GM23338 (cell line): ENCODE results near the gene EML4. TPM values are rescaled to one million over a fixed set of nuclear protein-coding genes. Genes with fewer than 3 reads are reported as not detected.

Experiments used
- ATAC-seq: fragments of 200-7000 bp; cut with Tn5 transposase; 3 replicates; pipeline ENCODE4 v1.9.1; 2020
- DNase-seq: peaks from one replicate; pipeline ENCODE4 v3.0.0-alpha.2; 2015; ENCODE audit warnings: low spot score
- H2AFZ ChIP-seq: fragments of 200-600 bp; sonication (generic); 2 replicates; pipeline ENCODE4 v1.8.0; 2016; ENCODE audit warnings: antibody characterized with exemption, mild to moderate bottlenecking, moderate library complexity
- H3F3A ChIP-seq: fragments of 200-600 bp; sonication (generic); replicated peaks from 2 replicates; pipeline ENCODE4 v1.8.0; 2017; ENCODE audit warnings: antibody characterized with exemption, mixed run types, low read depth
- H3K27ac ChIP-seq: fragments of 200-600 bp; sonication (generic); 2 replicates; pipeline ENCODE4 v1.6.1; 2016; ENCODE audit warnings: low read depth
- H3K27me3 ChIP-seq: fragments of 200-600 bp; sonication (generic); 2 replicates; pipeline ENCODE4 v1.8.0; 2016; ENCODE audit warnings: mild to moderate bottlenecking, mixed run types, moderate library complexity; ENCODE audit not compliant: insufficient read depth
- H3K36me3 ChIP-seq: fragments of 200-600 bp; sonication (generic); 2 replicates; pipeline ENCODE4 v1.8.0; 2016; ENCODE audit warnings: mild to moderate bottlenecking; ENCODE audit not compliant: insufficient read depth
- H3K4me1 ChIP-seq: fragments of 200-600 bp; sonication (generic); 2 replicates; pipeline ENCODE4 v1.8.0; 2016; ENCODE audit warnings: mild to moderate bottlenecking, moderate library complexity; ENCODE audit not compliant: insufficient read depth
- H3K4me2 ChIP-seq: fragments of 200-600 bp; sonication (generic); 2 replicates; pipeline ENCODE4 v1.7.1; 2017; ENCODE audit warnings: mixed run types
- H3K4me3 ChIP-seq: fragments of 200-600 bp; sonication (generic); 2 replicates; pipeline ENCODE4 v1.6.1; 2016; ENCODE audit warnings: mixed run types
- H3K79me2 ChIP-seq: fragments of 200-600 bp; sonication (generic); replicated peaks from 2 replicates; pipeline ENCODE4 v1.8.0; 2017; ENCODE audit warnings: mild to moderate bottlenecking; ENCODE audit not compliant: insufficient read depth
- H3K9me2 ChIP-seq: fragments of 200-600 bp; sonication (generic); 2 replicates; pipeline ENCODE4 v1.8.0; 2017; ENCODE audit not compliant: insufficient read depth
- H4K20me1 ChIP-seq: fragments of 200-600 bp; sonication (generic); replicated peaks from 2 replicates; pipeline ENCODE4 v1.8.0; 2017; ENCODE audit warnings: mild to moderate bottlenecking; ENCODE audit not compliant: insufficient read depth
- H3K27ac Mint-ChIP-seq: 2 replicates; pipeline ENCODE4 v1.8.0; 2020; ENCODE audit warnings: inconsistent platforms, mild to moderate bottlenecking, moderate library complexity, mixed read lengths
- H3K27me3 Mint-ChIP-seq: 3 replicates; pipeline ENCODE4 v1.8.0; 2022; ENCODE audit warnings: low read depth, mild to moderate bottlenecking, moderate library complexity, mixed read lengths, inconsistent platforms; ENCODE audit not compliant: insufficient read depth, poor library complexity
- H3K36me3 Mint-ChIP-seq: 3 replicates; pipeline ENCODE4 v1.8.0; 2021; ENCODE audit warnings: low read depth, mild to moderate bottlenecking, inconsistent platforms, moderate library complexity, mixed read lengths
- H3K4me1 Mint-ChIP-seq: 3 replicates; pipeline ENCODE4 v1.8.0; 2020; ENCODE audit warnings: mild to moderate bottlenecking, inconsistent platforms, mixed read lengths
- H3K4me3 Mint-ChIP-seq: 3 replicates; pipeline ENCODE4 v1.8.0; 2021; ENCODE audit warnings: moderate library complexity, mild to moderate bottlenecking, inconsistent platforms, mixed read lengths
- H3K9me3 Mint-ChIP-seq: 3 replicates; pipeline ENCODE4 v1.8.0; 2020; ENCODE audit warnings: moderate library complexity, mild to moderate bottlenecking, inconsistent platforms, mixed read lengths
- CREB1 ChIP-seq: fragments of 250-450 bp; sonication (Bioruptor Pico); IDR thresholded peaks from 2 replicates; pipeline ENCODE4 v1.5.0; 2020; ENCODE audit warnings: low read depth, mild to moderate bottlenecking, moderate library complexity
- EZH2 ChIP-seq: fragments of 200-600 bp; sonication (generic); IDR thresholded peaks from one replicate; pipeline ENCODE4 v1.8.0; 2017; ENCODE audit warnings: antibody characterized with exemption, mild to moderate bottlenecking, low read depth; ENCODE audit not compliant: unreplicated experiment
- EZH2phosphoT487 ChIP-seq: fragments of 200-600 bp; sonication (generic); IDR thresholded peaks from one replicate; pipeline ENCODE4 v1.8.1; 2018; ENCODE audit warnings: antibody characterized with exemption; ENCODE audit not compliant: unreplicated experiment
- JUNB ChIP-seq: IDR thresholded peaks from one replicate; pipeline ENCODE4 v1.6.1; 2016; ENCODE audit warnings: antibody characterized with exemption; ENCODE audit not compliant: unreplicated experiment
- NANOG ChIP-seq: IDR thresholded peaks from 2 replicates; pipeline ENCODE4 v1.6.1; 2016; ENCODE audit warnings: antibody characterized with exemption, borderline replicate concordance
- POLR2AphosphoS5 ChIP-seq: IDR thresholded peaks from 2 replicates; pipeline ENCODE4 v1.6.1; 2016; ENCODE audit warnings: antibody characterized with exemption, low read depth
- STAT1 ChIP-seq: IDR thresholded peaks from one replicate; pipeline ENCODE4 v1.6.1; 2016; ENCODE audit warnings: antibody characterized with exemption; ENCODE audit not compliant: unreplicated experiment
- ZNF114 ChIP-seq: fragments of 250-450 bp; sonication (Bioruptor Pico); IDR thresholded peaks from 2 replicates; pipeline ENCODE4 v1.5.0; 2020; ENCODE audit warnings: mild to moderate bottlenecking, moderate library complexity
- ZNF331 ChIP-seq: fragments of 250-450 bp; sonication (Bioruptor Pico); IDR thresholded peaks from 2 replicates; pipeline ENCODE4 v1.5.0; 2020; ENCODE audit warnings: low read depth, mild to moderate bottlenecking, moderate library complexity
- polyA plus RNA-seq: library from polyadenylated mRNA; unstranded; fragments of >200 nt; fragmentation: Nextera tagmentation; extraction: Ambion mirVana; gene quantifications from 2 replicates; pipeline ENCODE4 v1.2.1, GENCODE V29; 2016
- total RNA-seq: library from RNA; depleted of rRNA; stranded (reverse); fragments of >200 nt; shearing (Covaris generic); gene quantifications from 2 replicates; pipeline ENCODE4 v1.2.3, GENCODE V29; 2014
- TF ChIP-seq, protein P1 (sequence below): IDR thresholded peaks from 2 replicates; pipeline ENCODE4 v1.6.1; 2016; ENCODE audit warnings: antibody characterized with exemption
- TF ChIP-seq, protein P2 (sequence below): fragments of 250-450 bp; sonication (Bioruptor Pico); IDR thresholded peaks from 2 replicates; pipeline ENCODE4 v1.5.0; 2020; ENCODE audit warnings: mild to moderate bottlenecking, moderate library complexity
- TF ChIP-seq, protein P3 (sequence below): IDR thresholded peaks from one replicate; pipeline ENCODE4 v1.6.1; 2018; ENCODE audit warnings: antibody characterized with exemption; ENCODE audit not compliant: unreplicated experiment
- TF ChIP-seq, protein P4 (sequence below), 2 experiments: fragments of 200-600 bp in 1 of 2; sonication (generic) in 1 of 2; conservative IDR thresholded peaks; 2 replicates each; pipeline versions ENCODE4 v1.5.1 to v1.6.1; 2016 to 2017; ENCODE audit warnings: antibody characterized with exemption in 2 of 2, low read depth in 2 of 2, mild to moderate bottlenecking in 2 of 2, moderate library complexity in 1 of 2

The EML4 gene
- total and polyA plus RNA-seq, 2 experiments from 2014 or later: 65.3 to 115 TPM

DNA sequence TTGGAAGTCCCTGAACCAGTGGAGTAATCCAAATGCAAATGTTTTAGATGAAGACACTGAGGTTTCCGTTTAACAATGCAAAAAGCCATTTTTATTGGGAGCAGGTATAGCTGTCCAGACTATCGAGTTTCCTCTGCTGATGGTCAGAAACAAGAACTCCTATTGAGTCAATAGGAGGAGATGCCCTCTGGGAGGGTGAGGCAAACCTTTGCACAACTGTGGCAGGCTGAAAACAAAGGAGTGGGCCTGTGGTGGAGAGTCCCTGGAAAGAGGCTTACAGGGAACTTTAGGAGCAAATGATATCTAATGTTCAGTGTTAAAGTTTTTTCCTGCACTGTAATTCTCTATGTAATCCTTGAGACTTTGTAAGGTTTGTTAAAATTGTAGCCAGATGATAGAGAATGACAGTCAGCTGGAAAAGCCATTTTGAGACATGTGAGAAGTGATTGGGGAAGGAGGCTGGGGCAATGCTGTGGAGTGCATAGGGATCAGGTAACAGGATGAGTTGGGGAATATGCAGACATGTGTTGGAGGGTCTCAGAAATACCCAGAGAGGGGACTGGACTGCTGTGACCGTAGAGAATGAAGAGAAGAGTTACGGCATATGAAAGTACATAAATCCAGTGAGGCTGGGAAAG is 15.1 kb upstream of the EML4 start:
- Mint-ChIP-seq H3K9me3 (no peaks in the 10 kb centered on the region), H3K36me3 (no peaks in the 10 kb centered on the region), H3K27ac (peak overlapping the region; percentile 46), H3K27me3 (peaks cover 5% of the 10 kb centered on the region), H3K4me3 (no peak overlapping the region), H3K4me1 (peaks cover 16% of the 10 kb centered on the region)
- ATAC-seq: peak; percentile 81
- no peaks in the 10 kb centered on the region for H3K79me2 ChIP-seq
- no peaks in the 10 kb centered on the region for H3K36me3 ChIP-seq
- no peaks in the 10 kb centered on the region for H3K27me3 ChIP-seq
- H4K20me1 ChIP-seq: no peaks in the 10 kb centered on the region
- peaks cover 5% of the 10 kb centered on the region; the same call in 1 of the 2 replicates for H3F3A ChIP-seq
- H3K4me1 ChIP-seq: peaks cover 10% of the 10 kb centered on the region
- no peak for DNase-seq
- peak overlapping the region; percentile 87 for H2AFZ ChIP-seq
- TF ChIP-seq ZNF114: no peak
- TF ChIP-seq ZNF331 (CRISPR knock-in tag): no peak
- TF ChIP-seq, protein P1, sequence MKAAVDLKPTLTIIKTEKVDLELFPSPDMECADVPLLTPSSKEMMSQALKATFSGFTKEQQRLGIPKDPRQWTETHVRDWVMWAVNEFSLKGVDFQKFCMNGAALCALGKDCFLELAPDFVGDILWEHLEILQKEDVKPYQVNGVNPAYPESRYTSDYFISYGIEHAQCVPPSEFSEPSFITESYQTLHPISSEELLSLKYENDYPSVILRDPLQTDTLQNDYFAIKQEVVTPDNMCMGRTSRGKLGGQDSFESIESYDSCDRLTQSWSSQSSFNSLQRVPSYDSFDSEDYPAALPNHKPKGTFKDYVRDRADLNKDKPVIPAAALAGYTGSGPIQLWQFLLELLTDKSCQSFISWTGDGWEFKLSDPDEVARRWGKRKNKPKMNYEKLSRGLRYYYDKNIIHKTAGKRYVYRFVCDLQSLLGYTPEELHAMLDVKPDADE: no peak
- TF ChIP-seq, protein P2, sequence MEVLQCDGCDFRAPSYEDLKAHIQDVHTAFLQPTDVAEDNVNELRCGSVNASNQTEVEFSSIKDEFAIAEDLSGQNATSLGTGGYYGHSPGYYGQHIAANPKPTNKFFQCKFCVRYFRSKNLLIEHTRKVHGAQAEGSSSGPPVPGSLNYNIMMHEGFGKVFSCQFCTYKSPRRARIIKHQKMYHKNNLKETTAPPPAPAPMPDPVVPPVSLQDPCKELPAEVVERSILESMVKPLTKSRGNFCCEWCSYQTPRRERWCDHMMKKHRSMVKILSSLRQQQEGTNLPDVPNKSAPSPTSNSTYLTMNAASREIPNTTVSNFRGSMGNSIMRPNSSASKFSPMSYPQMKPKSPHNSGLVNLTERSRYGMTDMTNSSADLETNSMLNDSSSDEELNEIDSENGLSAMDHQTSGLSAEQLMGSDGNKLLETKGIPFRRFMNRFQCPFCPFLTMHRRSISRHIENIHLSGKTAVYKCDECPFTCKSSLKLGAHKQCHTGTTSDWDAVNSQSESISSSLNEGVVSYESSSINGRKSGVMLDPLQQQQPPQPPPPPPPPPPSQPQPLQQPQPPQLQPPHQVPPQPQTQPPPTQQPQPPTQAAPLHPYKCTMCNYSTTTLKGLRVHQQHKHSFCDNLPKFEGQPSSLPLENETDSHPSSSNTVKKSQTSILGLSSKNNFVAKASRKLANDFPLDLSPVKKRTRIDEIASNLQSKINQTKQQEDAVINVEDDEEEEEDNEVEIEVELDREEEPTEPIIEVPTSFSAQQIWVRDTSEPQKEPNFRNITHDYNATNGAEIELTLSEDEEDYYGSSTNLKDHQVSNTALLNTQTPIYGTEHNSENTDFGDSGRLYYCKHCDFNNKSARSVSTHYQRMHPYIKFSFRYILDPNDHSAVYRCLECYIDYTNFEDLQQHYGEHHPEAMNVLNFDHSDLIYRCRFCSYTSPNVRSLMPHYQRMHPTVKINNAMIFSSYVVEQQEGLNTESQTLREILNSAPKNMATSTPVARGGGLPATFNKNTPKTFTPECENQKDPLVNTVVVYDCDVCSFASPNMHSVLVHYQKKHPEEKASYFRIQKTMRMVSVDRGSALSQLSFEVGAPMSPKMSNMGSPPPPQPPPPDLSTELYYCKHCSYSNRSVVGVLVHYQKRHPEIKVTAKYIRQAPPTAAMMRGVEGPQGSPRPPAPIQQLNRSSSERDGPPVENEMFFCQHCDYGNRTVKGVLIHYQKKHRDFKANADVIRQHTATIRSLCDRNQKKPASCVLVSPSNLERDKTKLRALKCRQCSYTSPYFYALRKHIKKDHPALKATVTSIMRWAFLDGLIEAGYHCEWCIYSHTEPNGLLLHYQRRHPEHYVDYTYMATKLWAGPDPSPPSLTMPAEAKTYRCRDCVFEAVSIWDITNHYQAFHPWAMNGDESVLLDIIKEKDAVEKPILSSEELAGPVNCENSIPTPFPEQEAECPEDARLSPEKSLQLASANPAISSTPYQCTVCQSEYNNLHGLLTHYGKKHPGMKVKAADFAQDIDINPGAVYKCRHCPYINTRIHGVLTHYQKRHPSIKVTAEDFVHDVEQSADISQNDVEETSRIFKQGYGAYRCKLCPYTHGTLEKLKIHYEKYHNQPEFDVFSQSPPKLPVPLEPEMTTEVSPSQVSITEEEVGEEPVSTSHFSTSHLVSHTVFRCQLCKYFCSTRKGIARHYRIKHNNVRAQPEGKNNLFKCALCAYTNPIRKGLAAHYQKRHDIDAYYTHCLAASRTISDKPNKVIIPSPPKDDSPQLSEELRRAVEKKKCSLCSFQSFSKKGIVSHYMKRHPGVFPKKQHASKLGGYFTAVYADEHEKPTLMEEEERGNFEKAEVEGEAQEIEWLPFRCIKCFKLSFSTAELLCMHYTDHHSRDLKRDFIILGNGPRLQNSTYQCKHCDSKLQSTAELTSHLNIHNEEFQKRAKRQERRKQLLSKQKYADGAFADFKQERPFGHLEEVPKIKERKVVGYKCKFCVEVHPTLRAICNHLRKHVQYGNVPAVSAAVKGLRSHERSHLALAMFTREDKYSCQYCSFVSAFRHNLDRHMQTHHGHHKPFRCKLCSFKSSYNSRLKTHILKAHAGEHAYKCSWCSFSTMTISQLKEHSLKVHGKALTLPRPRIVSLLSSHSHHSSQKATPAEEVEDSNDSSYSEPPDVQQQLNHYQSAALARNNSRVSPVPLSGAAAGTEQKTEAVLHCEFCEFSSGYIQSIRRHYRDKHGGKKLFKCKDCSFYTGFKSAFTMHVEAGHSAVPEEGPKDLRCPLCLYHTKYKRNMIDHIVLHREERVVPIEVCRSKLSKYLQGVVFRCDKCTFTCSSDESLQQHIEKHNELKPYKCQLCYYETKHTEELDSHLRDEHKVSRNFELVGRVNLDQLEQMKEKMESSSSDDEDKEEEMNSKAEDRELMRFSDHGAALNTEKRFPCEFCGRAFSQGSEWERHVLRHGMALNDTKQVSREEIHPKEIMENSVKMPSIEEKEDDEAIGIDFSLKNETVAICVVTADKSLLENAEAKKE: no peak
- no peak for TF ChIP-seq JUNB
- TF ChIP-seq CREB1: no peak
- no peak for TF ChIP-seq NANOG
- no peak for TF ChIP-seq EZH2phosphoT487
- no peak for TF ChIP-seq STAT1
- TF ChIP-seq POLR2AphosphoS5: no peak
- TF ChIP-seq, protein P3, sequence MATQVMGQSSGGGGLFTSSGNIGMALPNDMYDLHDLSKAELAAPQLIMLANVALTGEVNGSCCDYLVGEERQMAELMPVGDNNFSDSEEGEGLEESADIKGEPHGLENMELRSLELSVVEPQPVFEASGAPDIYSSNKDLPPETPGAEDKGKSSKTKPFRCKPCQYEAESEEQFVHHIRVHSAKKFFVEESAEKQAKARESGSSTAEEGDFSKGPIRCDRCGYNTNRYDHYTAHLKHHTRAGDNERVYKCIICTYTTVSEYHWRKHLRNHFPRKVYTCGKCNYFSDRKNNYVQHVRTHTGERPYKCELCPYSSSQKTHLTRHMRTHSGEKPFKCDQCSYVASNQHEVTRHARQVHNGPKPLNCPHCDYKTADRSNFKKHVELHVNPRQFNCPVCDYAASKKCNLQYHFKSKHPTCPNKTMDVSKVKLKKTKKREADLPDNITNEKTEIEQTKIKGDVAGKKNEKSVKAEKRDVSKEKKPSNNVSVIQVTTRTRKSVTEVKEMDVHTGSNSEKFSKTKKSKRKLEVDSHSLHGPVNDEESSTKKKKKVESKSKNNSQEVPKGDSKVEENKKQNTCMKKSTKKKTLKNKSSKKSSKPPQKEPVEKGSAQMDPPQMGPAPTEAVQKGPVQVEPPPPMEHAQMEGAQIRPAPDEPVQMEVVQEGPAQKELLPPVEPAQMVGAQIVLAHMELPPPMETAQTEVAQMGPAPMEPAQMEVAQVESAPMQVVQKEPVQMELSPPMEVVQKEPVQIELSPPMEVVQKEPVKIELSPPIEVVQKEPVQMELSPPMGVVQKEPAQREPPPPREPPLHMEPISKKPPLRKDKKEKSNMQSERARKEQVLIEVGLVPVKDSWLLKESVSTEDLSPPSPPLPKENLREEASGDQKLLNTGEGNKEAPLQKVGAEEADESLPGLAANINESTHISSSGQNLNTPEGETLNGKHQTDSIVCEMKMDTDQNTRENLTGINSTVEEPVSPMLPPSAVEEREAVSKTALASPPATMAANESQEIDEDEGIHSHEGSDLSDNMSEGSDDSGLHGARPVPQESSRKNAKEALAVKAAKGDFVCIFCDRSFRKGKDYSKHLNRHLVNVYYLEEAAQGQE: no peak
- TF ChIP-seq EZH2: no peak
- TF ChIP-seq, protein P4, sequence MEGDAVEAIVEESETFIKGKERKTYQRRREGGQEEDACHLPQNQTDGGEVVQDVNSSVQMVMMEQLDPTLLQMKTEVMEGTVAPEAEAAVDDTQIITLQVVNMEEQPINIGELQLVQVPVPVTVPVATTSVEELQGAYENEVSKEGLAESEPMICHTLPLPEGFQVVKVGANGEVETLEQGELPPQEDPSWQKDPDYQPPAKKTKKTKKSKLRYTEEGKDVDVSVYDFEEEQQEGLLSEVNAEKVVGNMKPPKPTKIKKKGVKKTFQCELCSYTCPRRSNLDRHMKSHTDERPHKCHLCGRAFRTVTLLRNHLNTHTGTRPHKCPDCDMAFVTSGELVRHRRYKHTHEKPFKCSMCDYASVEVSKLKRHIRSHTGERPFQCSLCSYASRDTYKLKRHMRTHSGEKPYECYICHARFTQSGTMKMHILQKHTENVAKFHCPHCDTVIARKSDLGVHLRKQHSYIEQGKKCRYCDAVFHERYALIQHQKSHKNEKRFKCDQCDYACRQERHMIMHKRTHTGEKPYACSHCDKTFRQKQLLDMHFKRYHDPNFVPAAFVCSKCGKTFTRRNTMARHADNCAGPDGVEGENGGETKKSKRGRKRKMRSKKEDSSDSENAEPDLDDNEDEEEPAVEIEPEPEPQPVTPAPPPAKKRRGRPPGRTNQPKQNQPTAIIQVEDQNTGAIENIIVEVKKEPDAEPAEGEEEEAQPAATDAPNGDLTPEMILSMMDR (conservative IDR thresholded peaks at IDR 0.05; ENCODE audit: low read depth in 2 of 2): no peak
- peak overlapping the region; percentile 15; the same call in 1 of the 2 replicates for H3K4me2 ChIP-seq
- H3K4me3 ChIP-seq: no peak overlapping the region
- peak overlapping the region; percentile 12; the same call in 1 of the 2 replicates for H3K27ac ChIP-seq
- H3K9me2 ChIP-seq: no peaks in the 10 kb centered on the region
